GM18499 (cell line): ENCODE data around the gene PPT1.
"Not testable (repeated sequence)": the region's sequence is repeated elsewhere in the genome, so short reads cannot be mapped to it uniquely, and the experiment has no call there.

Source experiments
- ATAC-seq: cut with Tn5 transposase; IDR thresholded peaks from one replicate; pipeline ENCODE4 v1.9.1; 2021; ENCODE audit warnings: moderate number of reproducible peaks; ENCODE audit not compliant: insufficient read depth, unreplicated experiment

Gene PPT1

GRCh38 chr1:40057310-40058030, 39.6 kb downstream of the PPT1 start:
- ATAC-seq, result no peak

GRCh38 chr1:40056519-40057309, 40.3 kb downstream of the PPT1 start:
- ATAC-seq, result no peak

GRCh38 chr1:40053138-40053887, 43.7 kb downstream of the PPT1 start:
- ATAC-seq, result no peak

GRCh38 chr1:40050863-40051262, 46.2 kb downstream of the PPT1 start:
- no peak for ATAC-seq

GRCh38 chr1:40049725-40050124, 47.3 kb downstream of the PPT1 start:
- no peak for ATAC-seq

GRCh38 chr1:40047769-40048168, 49.3 kb downstream of the PPT1 start:
- ATAC-seq, result no peak

- ATAC-seq, result no peak
These were observed 49.8 kb downstream of the PPT1 start for GRCh38 chr1:40047276-40047675.

GRCh38 chr1:40045766-40046165, 51.3 kb downstream of the PPT1 start:
- no peak for ATAC-seq

- ATAC-seq, result no peak
These were observed 51.9 kb downstream of the PPT1 start for GRCh38 chr1:40045182-40045581.

GRCh38 chr1:40044110-40044509, 52.9 kb downstream of the PPT1 start:
- no peak for ATAC-seq

- ATAC-seq, result no peak
These were observed 54.7 kb downstream of the PPT1 start for GRCh38 chr1:40042341-40042740.

GRCh38 chr1:40041466-40041838, 55.6 kb downstream of the PPT1 start:
- ATAC-seq, result no peak

- peak; percentile 47 for ATAC-seq
These were observed 56.3 kb downstream of the PPT1 start, which contains the start of gene CAP1 for GRCh38 chr1:40040511-40041465. CAP1 (plus strand) TSS chr1:40040729; CDS start chr1:40059347, 18,618 bp downstream.

- ATAC-seq, result peak; percentile 36
These were observed 57.1 kb downstream of the PPT1 start for GRCh38 chr1:40039757-40040510.

GRCh38 chr1:40039245-40039756, 57.8 kb downstream of the PPT1 start:
- ATAC-seq, result no peak

GRCh38 chr1:40038697-40039096, 58.4 kb downstream of the PPT1 start:
- ATAC-seq, result no peak

GRCh38 chr1:40037254-40037653, 59.8 kb downstream of the PPT1 start:
- ATAC-seq, result not testable (repeated sequence)

GRCh38 chr1:40036574-40036973, 60.5 kb downstream of the PPT1 start:
- no peak for ATAC-seq

- ATAC-seq, result no peak
These were observed 62.2 kb downstream of the PPT1 start for GRCh38 chr1:40034869-40035268.
